B cell (primary cell): ENCODE results near the gene KLF12. TPM values are rescaled to one million over a fixed set of nuclear protein-coding genes. Genes with fewer than 3 reads are reported as not detected.

Source experiments
- ATAC-seq: fragments of 200-7000 bp; cut with Tn5 transposase; one replicate; pipeline ENCODE4 v1.10.0; 2021; ENCODE audit warnings: low read depth, mild to moderate bottlenecking, moderate number of reproducible peaks, moderate library complexity
- CTCF ChIA-PET: fragments of 350-600 bp; sonication (Branson Sonifier 250); formaldehyde crosslinking; loops from one replicate; lab custom pipeline; 2021; ENCODE audit warnings: antibody characterized with exemption, inconsistent platforms; lab: Charles Lee
- POLR2A ChIA-PET: fragments of 350-600 bp; sonication (Branson Sonifier 250); formaldehyde crosslinking; loops from one replicate; lab custom pipeline; 2021; ENCODE audit warnings: antibody characterized with exemption; lab: Charles Lee
- DNase-seq: peaks from one replicate; pipeline ENCODE4 v3.0.0; 2013
- H2AFZ ChIP-seq: 2 replicates; pipeline ENCODE4 v1.6.1; 2012; ENCODE audit warnings: mild to moderate bottlenecking, low read depth, low read length; ENCODE audit not compliant: insufficient read depth, poor library complexity, severe bottlenecking
- H3K27ac ChIP-seq, 2 donors: 1 replicate in 1 of 2; 2 replicates in 1 of 2; pipeline ENCODE4 v1.5.1; 2012 to 2013; ENCODE audit warnings: low read length in 2 of 2, mild to moderate bottlenecking in 2 of 2, moderate library complexity in 1 of 2
- H3K27me3 ChIP-seq, 4 experiments: fragments of 200-600 bp in 1 of 4; sonication (generic) in 1 of 4; replicated peaks in 1 of 4; 1 replicate in 2 of 4; 2 replicates in 2 of 4; pipeline versions ENCODE4 v1.6.1 to v1.7.0; 2013 to 2016; ENCODE audit warnings: low read length in 3 of 4, mild to moderate bottlenecking in 2 of 4, mixed read lengths in 1 of 4, moderate library complexity in 1 of 4; ENCODE audit not compliant: insufficient read depth in 4 of 4, control insufficient read depth in 3 of 4; ENCODE audit errors: control extremely low read depth in 1 of 4
- H3K36me3 ChIP-seq, 2 experiments: replicated peaks in 1 of 2; 1 replicate in 1 of 2; 2 replicates in 1 of 2; pipeline versions ENCODE4 v1.6.1 to v1.7.1; 2013; ENCODE audit warnings: low read length in 1 of 2; ENCODE audit not compliant: insufficient read depth in 2 of 2, control insufficient read depth in 1 of 2; ENCODE audit errors: control extremely low read depth in 1 of 2, extremely low read depth in 1 of 2
- H3K4me1 ChIP-seq, 2 donors: fragments of 200-600 bp in 1 of 2; sonication (generic) in 1 of 2; 1 replicate in 1 of 2; 2 replicates in 1 of 2; pipeline versions ENCODE4 v1.5.1 to v1.6.1; 2013 to 2017; ENCODE audit warnings: low read length in 2 of 2; ENCODE audit not compliant: control insufficient read depth in 2 of 2, insufficient read depth in 2 of 2
- H3K4me2 ChIP-seq: replicated peaks from 2 replicates; pipeline ENCODE3; 2012; ENCODE audit warnings: mild to moderate bottlenecking, low read depth, low read length; ENCODE audit not compliant: poor library complexity, severe bottlenecking
- H3K4me3 ChIP-seq, 5 experiments: fragments of 200-600 bp in 1 of 5; sonication (generic) in 1 of 5; 1 replicate in 3 of 5; 2 replicates in 2 of 5; pipeline versions ENCODE4 v1.5.1 to v1.7.0; 2011 to 2016; ENCODE audit warnings: low read length in 4 of 5, mild to moderate bottlenecking in 4 of 5, low read depth in 2 of 5, control low read depth in 1 of 5, moderate library complexity in 1 of 5; ENCODE audit not compliant: insufficient read depth in 1 of 5; ENCODE audit errors: control extremely low read depth in 1 of 5, extremely low read depth in 1 of 5
- H3K79me2 ChIP-seq: fragments of 200-600 bp; sonication (generic); one replicate; pipeline ENCODE4 v1.6.0; 2016; ENCODE audit warnings: low read length; ENCODE audit not compliant: control insufficient read depth, insufficient read depth
- H3K9ac ChIP-seq: fragments of 200-600 bp; sonication (generic); 2 replicates; pipeline ENCODE4 v1.6.1; 2017; ENCODE audit warnings: mild to moderate bottlenecking, low read length, moderate library complexity
- H3K9me3 ChIP-seq, 3 donors: one replicate each; pipeline versions ENCODE4 v1.6.1 to v1.7.1; 2013; ENCODE audit warnings: low read length in 2 of 3; ENCODE audit not compliant: control insufficient read depth in 2 of 3, insufficient read depth in 1 of 3; ENCODE audit errors: control extremely low read depth in 1 of 3
- H4K20me1 ChIP-seq: 2 replicates; pipeline ENCODE4 v1.6.0; 2012; ENCODE audit warnings: mild to moderate bottlenecking, low read length; ENCODE audit not compliant: insufficient read depth, control insufficient read depth, poor library complexity, severe bottlenecking
- H3K27ac Mint-ChIP-seq: one replicate; pipeline ENCODE4 v1.8.0; 2021; ENCODE audit warnings: mixed read lengths
- H3K27me3 Mint-ChIP-seq: one replicate; pipeline ENCODE4 v1.8.0; 2021; ENCODE audit warnings: mixed read lengths
- H3K4me1 Mint-ChIP-seq: one replicate; pipeline ENCODE4 v1.8.0; 2021; ENCODE audit warnings: mixed read lengths
- H3K4me3 Mint-ChIP-seq: one replicate; pipeline ENCODE4 v1.8.0; 2021; ENCODE audit warnings: mixed read lengths
- H3K9me3 Mint-ChIP-seq: one replicate; pipeline ENCODE4 v1.8.0; 2022; ENCODE audit warnings: mixed read lengths; ENCODE audit not compliant: insufficient read depth
- CTCF ChIP-seq: fragments of 200-600 bp; IDR thresholded peaks from one replicate; pipeline ENCODE4 v1.8.0; 2022; ENCODE audit warnings: antibody characterized with exemption, mild to moderate bottlenecking
- EZH2 ChIP-seq: IDR thresholded peaks from 2 replicates; pipeline ENCODE4 v1.6.1; 2012; ENCODE audit warnings: borderline replicate concordance, low read depth, mild to moderate bottlenecking, moderate library complexity, low read length; ENCODE audit not compliant: insufficient read depth, poor library complexity, severe bottlenecking
- WGBS: methylation state at CpG from one replicate; pipeline ENCODE4 v1.1.5; 2013; ENCODE audit warnings: missing lambda C conversion rate; ENCODE audit not compliant: insufficient coverage; 5-methylcytosine and 5-hydroxymethylcytosine counted together
- intact Hi-C: fragments of 100-400 bp; cut with micrococcal nuclease; formaldehyde crosslinking; loops from one replicate; pipeline ENCODE4 v1.10.0; 2022
- polyA plus RNA-seq: library from polyadenylated mRNA; depleted of rRNA; stranded (reverse); fragments of >200 nt; gene quantifications from 2 replicates; pipeline ENCODE4 v1.2.3, GENCODE V29; 2012
- total RNA-seq, 2 donors: library from RNA; stranded (reverse); fragments of 120-200 nt in 1 of 2; gene quantifications; 1 replicate in 1 of 2; 2 replicates in 1 of 2; pipeline versions ENCODE4 v1.2.3 to v1.2.4, GENCODE V29; 2013 to 2022

KLF12 gene
- total and polyA plus RNA-seq, 2 donors (not counting 1 experiment from before 2014, with no cell fraction given) = 6.7 to 55.7 TPM

- H3K4me3 Mint-ChIP-seq = no peak overlapping the region
- Histone ChIP-seq H3K4me1 (peaks cover 16 to 24% of the 10 kb centered on the region in 2 donors), H3K27ac (no peak overlapping the region), H3K36me3 (peaks cover 0 to 2% of the 10 kb centered on the region in 2 experiments), H3K4me3 (no peak overlapping the region), H3K9ac (no peak overlapping the region), H3K27me3 (no peaks in the 10 kb centered on the region), H2AFZ (no peak overlapping the region), H3K79me2 (peaks cover 97% of the 10 kb centered on the region), H3K4me2 (no peak overlapping the region), H3K9me3 (peaks cover 5 to 13% (median 5%) of the 10 kb centered on the region in 3 donors), H4K20me1 (peaks cover 49% of the 10 kb centered on the region)
- H3K4me1 Mint-ChIP-seq = peaks cover 52% of the 10 kb centered on the region
- H3K27me3 Mint-ChIP-seq = no peaks in the 10 kb centered on the region
- H3K27ac Mint-ChIP-seq = no peak overlapping the region
- no peak for TF ChIP-seq CTCF
- POLR2A ChIA-PET = no interaction called here
- CTCF ChIA-PET = no interaction called here
- ATAC-seq (no peak), DNase-seq (no peak)
- intact Hi-C loops = no loop called here
- peaks cover 5% of the 10 kb centered on the region for H3K9me3 Mint-ChIP-seq
- no CpG with 5 or more reads among the region's 1 CpG for WGBS
Observed at GRCh38 chr13:74114202-74114601, 20.0 kb downstream of the KLF12 start.

GRCh38 chr13:74111901-74112824 is 22.0 kb downstream of the KLF12 start:
- Histone ChIP-seq H3K4me3 (no peak overlapping the region), H3K4me2 (no peak overlapping the region), H3K36me3 (no peaks in the 10 kb centered on the region), H4K20me1 (peaks cover 40% of the 10 kb centered on the region), H2AFZ (no peak overlapping the region), H3K9me3 (no peaks in the 10 kb centered on the region), H3K4me1 (peaks cover 16 to 24% of the 10 kb centered on the region in 2 donors), H3K27me3 (no peaks in the 10 kb centered on the region), H3K79me2 (peaks cover 97% of the 10 kb centered on the region), H3K9ac (no peak overlapping the region), H3K27ac (peak overlapping the region in 1 of 2 donors; percentile 21)
- WGBS = 100% methylated on average over 1 of the region's 5 CpGs
- TF ChIP-seq CTCF (no peak), EZH2 (no peak)
- Mint-ChIP-seq H3K4me3 (no peak overlapping the region), H3K4me1 (peaks cover 54% of the 10 kb centered on the region), H3K27me3 (no peaks in the 10 kb centered on the region), H3K27ac (no peak overlapping the region), H3K9me3 (peaks cover 2% of the 10 kb centered on the region)
- intact Hi-C loops = no loop called here
- ATAC-seq = no peak
- ChIA-PET POLR2A (no interaction called here), CTCF (interaction anchor here (1.0 kb wide), 1 partner anchor 70 kb away, joined by 3 read pairs; no protein-coding TSS in a partner anchor)
- DNase-seq = no peak
